Ovary (tissue), 3 donors: ENCODE data around the gene MARCKSL1.

Source experiments
- POLR2A ChIP-seq: fragments of 450-650 bp; IDR thresholded peaks from one replicate; pipeline ENCODE4 v1.6.1; 2017; ENCODE audit warnings: antibody characterized with exemption, mild to moderate bottlenecking, moderate library complexity
- TF ChIP-seq, protein P1 (sequence below), 3 donors: fragments of 450-650 bp in 2 of 3; fragments of 200-600 bp in 1 of 3; IDR thresholded peaks; one replicate each; pipeline versions ENCODE4 v1.5.1 to v1.8.0; 2016 to 2022; ENCODE audit warnings: antibody characterized with exemption in 3 of 3, mild to moderate bottlenecking in 1 of 3
- donor health status: DM: no; HTN: no; CAD: no.

DNA sequence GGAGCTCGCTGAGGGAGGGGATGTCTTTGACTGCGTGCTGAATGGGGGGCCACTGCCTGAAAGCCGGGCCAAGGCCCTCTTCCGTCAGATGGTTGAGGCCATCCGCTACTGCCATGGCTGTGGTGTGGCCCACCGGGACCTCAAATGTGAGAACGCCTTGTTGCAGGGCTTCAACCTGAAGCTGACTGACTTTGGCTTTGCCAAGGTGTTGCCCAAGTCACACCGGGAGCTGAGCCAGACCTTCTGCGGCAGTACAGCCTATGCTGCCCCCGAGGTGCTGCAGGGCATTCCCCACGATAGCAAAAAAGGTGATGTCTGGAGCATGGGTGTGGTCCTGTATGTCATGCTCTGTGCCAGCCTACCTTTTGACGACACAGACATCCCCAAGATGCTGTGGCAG lies 27.7 kb upstream of the MARCKSL1 start:
- TF ChIP-seq, protein P1, sequence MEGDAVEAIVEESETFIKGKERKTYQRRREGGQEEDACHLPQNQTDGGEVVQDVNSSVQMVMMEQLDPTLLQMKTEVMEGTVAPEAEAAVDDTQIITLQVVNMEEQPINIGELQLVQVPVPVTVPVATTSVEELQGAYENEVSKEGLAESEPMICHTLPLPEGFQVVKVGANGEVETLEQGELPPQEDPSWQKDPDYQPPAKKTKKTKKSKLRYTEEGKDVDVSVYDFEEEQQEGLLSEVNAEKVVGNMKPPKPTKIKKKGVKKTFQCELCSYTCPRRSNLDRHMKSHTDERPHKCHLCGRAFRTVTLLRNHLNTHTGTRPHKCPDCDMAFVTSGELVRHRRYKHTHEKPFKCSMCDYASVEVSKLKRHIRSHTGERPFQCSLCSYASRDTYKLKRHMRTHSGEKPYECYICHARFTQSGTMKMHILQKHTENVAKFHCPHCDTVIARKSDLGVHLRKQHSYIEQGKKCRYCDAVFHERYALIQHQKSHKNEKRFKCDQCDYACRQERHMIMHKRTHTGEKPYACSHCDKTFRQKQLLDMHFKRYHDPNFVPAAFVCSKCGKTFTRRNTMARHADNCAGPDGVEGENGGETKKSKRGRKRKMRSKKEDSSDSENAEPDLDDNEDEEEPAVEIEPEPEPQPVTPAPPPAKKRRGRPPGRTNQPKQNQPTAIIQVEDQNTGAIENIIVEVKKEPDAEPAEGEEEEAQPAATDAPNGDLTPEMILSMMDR (IDR thresholded peaks at IDR 0.05): no peak
- TF ChIP-seq POLR2A: no peak
